Heart left ventricle (tissue), 16 donors: ENCODE measurements around the gene GALNT10. TPM values are rescaled to one million over a fixed set of nuclear protein-coding genes. Genes with fewer than 3 reads are reported as not detected.

Experiments used
- ATAC-seq, 4 donors: fragments of 200-7000 bp; cut with Tn5 transposase; one replicate each; pipeline ENCODE4 v1.9.1; 2020 to 2022; ENCODE audit warnings: moderate library complexity in 4 of 4, mild to moderate bottlenecking in 3 of 4, moderate number of reproducible peaks in 1 of 4
- DNase-seq, 5 donors: peaks; one replicate each; pipeline ENCODE4 v3.0.0-alpha.2; 2020
- H3K27ac ChIP-seq, 12 donors: fragments of 200-600 bp; sonication (generic) in 4 of 12; one replicate each; pipeline versions ENCODE4 v1.5.0 to v1.8.0; 2016 to 2022; ENCODE audit warnings: mild to moderate bottlenecking in 2 of 12
- H3K27me3 ChIP-seq, 9 donors: fragments of 200-600 bp; sonication (generic) in 2 of 9; one replicate each; pipeline versions ENCODE4 v1.5.1 to v1.8.0; 2016 to 2022; ENCODE audit warnings: mild to moderate bottlenecking in 3 of 9
- H3K36me3 ChIP-seq, 9 donors: fragments of 200-600 bp; sonication (generic) in 2 of 9; one replicate each; pipeline versions ENCODE4 v1.5.0 to v1.8.0; 2018 to 2022; ENCODE audit warnings: mild to moderate bottlenecking in 2 of 9
- H3K4me1 ChIP-seq, 12 donors: fragments of 200-600 bp; sonication (generic) in 4 of 12; one replicate each; pipeline versions ENCODE4 v1.5.0 to v1.8.0; 2016 to 2022; ENCODE audit warnings: mild to moderate bottlenecking in 3 of 12
- H3K4me3 ChIP-seq, 12 donors: fragments of 200-600 bp; sonication (generic) in 4 of 12; one replicate each; pipeline versions ENCODE4 v1.5.0 to v1.8.0; 2017 to 2022; ENCODE audit warnings: mild to moderate bottlenecking in 9 of 12, moderate library complexity in 4 of 12
- H3K9me3 ChIP-seq, 12 donors: fragments of 200-600 bp; sonication (generic) in 4 of 12; one replicate each; pipeline versions ENCODE4 v1.5.0 to v1.8.0; 2016 to 2022; ENCODE audit warnings: mild to moderate bottlenecking in 1 of 12
- CTCF ChIP-seq, 12 donors: fragments of 200-600 bp; sonication (generic) in 4 of 12; IDR thresholded peaks; one replicate each; pipeline versions ENCODE4 v1.5.0 to v1.8.0; 2018 to 2022; ENCODE audit warnings: antibody characterized with exemption in 12 of 12, mild to moderate bottlenecking in 5 of 12
- POLR2A ChIP-seq, 2 donors: fragments of 450-650 bp; IDR thresholded peaks; one replicate each; pipeline ENCODE4 v1.6.1; 2017; ENCODE audit warnings: antibody characterized with exemption in 2 of 2, mild to moderate bottlenecking in 2 of 2, moderate library complexity in 2 of 2
- WGBS, 4 donors: extraction: QIAGEN DNeasy Blood & Tissue Kit in 2 of 4; methylation state at CpG; one replicate each; pipeline versions ENCODE4 v1.1.5 to v1.1.7; 2013 to 2018; 5-methylcytosine and 5-hydroxymethylcytosine counted together
- intact Hi-C, 10 donors: fragments of 100-400 bp; cut with DNase I; formaldehyde crosslinking; loops; one replicate each; pipeline versions ENCODE4 v1.11.1 to v1.14.2; 2022
- polyA plus RNA-seq, 2 donors: library from polyadenylated mRNA; stranded (reverse); fragments of 200-250 nt; gene quantifications; one replicate each; pipeline ENCODE4 v1.2.3, GENCODE V29; 2013
- total RNA-seq, 9 donors: library from RNA; depleted of rRNA in 2 of 9; stranded (reverse); fragments of >200 nt in 2 of 9; fragmentation: NEBNext Ultra II Directional in 3 of 9; extraction: Animal tissue kit (Norgen Biotek cat#: 25700) in 3 of 9; gene quantifications; one replicate each; pipeline versions ENCODE4 v1.1.0 to v1.2.4, GENCODE V29; 2016 to 2023
- donor health status: ischemic (EF 13 %, LVEDD 7.1; RV severe dilation, severe dysfunction).
- donor health status: healthy with polysubstance abuse.
- donor health status: DM: no; HTN: yes; CAD: no.
- donor health status: DM: no; HTN: no; CAD: no.
- donor health status: ischemic (EF 25% LVEDD 6.9; RV normal size, moderate dysfunction).
- donor health status: ischemic (EF 25% LVEDD 5.7; RV mildly dilated, moderate dysfunction).
- donor health status: healthy.
- donor health status: DM: yes; HTN: yes; CAD: no.
- donor health status: ischemic (EF 35%, LVEDD 5.7; RV mildly dilated, moderate dysfunction).
- donor health status: nonischemic (EF 11% LVEDD 7.7; RV severe dilation, severe dysfunction).
- donor health status: DM: yes; HTN: yes; CAD: no.
- donor health status: PGD.
- donor health status: ischemic (EF 29% LVEDD 5.4; RV normal size, mild dysfunction).
- donor health status: nonischemic (EF 23%, LVEDD 6.1; RV moderate dilation, normal function).

GALNT10 gene
- total and polyA plus RNA-seq, 11 donors: 2.7 to 20.7 (median 14.4) TPM

- Histone ChIP-seq H3K4me1 (no peaks in the 10 kb centered on the region), H3K4me3 (no peak overlapping the region), H3K27ac (no peak overlapping the region), H3K27me3 (no peaks in the 10 kb centered on the region), H3K36me3 (peaks cover 0 to 90% (median 45%) of the 10 kb centered on the region in 9 donors), H3K9me3 (no peaks in the 10 kb centered on the region)
- TF ChIP-seq CTCF (IDR thresholded peaks at IDR 0.05) (no peak), POLR2A (IDR thresholded peaks at IDR 0.05) (no peak)
- ATAC-seq: no peak
- WGBS, 4 donors: 80 to 89% (median 89%) methylated on average over 6 of the region's 6 CpGs
- intact Hi-C loops: no loop called here
- no peak for DNase-seq
These were observed 224.6 kb downstream of the GALNT10 start for GRCh38 chr5:154415114-154415513.

- H3K27ac ChIP-seq: no peak overlapping the region
- intact Hi-C loops: no loop called here
- WGBS, 4 donors: 90 to 98% (median 91%) methylated on average over 5 of the region's 5 CpGs
- ATAC-seq (no peak), DNase-seq (no peak)
- H3K36me3 ChIP-seq: peaks cover 0 to 61% (median 27%) of the 10 kb centered on the region in 9 donors
- peaks cover 0 to 5% (median 0%) of the 10 kb centered on the region in 12 donors for H3K9me3 ChIP-seq
- H3K27me3 ChIP-seq: no peaks in the 10 kb centered on the region
- no peaks in the 10 kb centered on the region for H3K4me1 ChIP-seq
- no peak for TF ChIP-seq CTCF (IDR thresholded peaks at IDR 0.05)
- no peak for TF ChIP-seq POLR2A (IDR thresholded peaks at IDR 0.05)
- no peak overlapping the region for H3K4me3 ChIP-seq
These were observed 227.8 kb downstream of the GALNT10 start for GRCh38 chr5:154418344-154418820.

GRCh38 chr5:154419236-154419635, 228.7 kb downstream of the GALNT10 start:
- no peak for DNase-seq
- ATAC-seq: peak in 1 of 4 donors; percentile 21
- no peaks in the 10 kb centered on the region for H3K4me1 ChIP-seq
- peaks cover 0 to 52% (median 23%) of the 10 kb centered on the region in 9 donors for H3K36me3 ChIP-seq
- H3K27me3 ChIP-seq: no peaks in the 10 kb centered on the region
- H3K27ac ChIP-seq: no peak overlapping the region
- TF ChIP-seq POLR2A (IDR thresholded peaks at IDR 0.05) (no peak), CTCF (IDR thresholded peaks at IDR 0.05) (no peak)
- H3K4me3 ChIP-seq: no peak overlapping the region
- intact Hi-C loops: no loop called here
- WGBS, 4 donors: 78 to 92% (median 90%) methylated on average over 6 to 7 of the region's 7 CpGs
- H3K9me3 ChIP-seq: peaks cover 0 to 8% (median 0%) of the 10 kb centered on the region in 12 donors

- H3K4me1 ChIP-seq: no peaks in the 10 kb centered on the region
- intact Hi-C loops: loop anchor here in 1 of 10 donors (2.0 kb wide), 1 partner anchor 45 kb away; no protein-coding TSS in a partner anchor
- H3K4me3 ChIP-seq: no peak overlapping the region
- DNase-seq (no peak), ATAC-seq (peak in 1 of 4 donors; percentile 32)
- peaks cover 0 to 35% (median 10%) of the 10 kb centered on the region in 9 donors for H3K36me3 ChIP-seq
- no peak overlapping the region for H3K27ac ChIP-seq
- TF ChIP-seq POLR2A (IDR thresholded peaks at IDR 0.05) (no peak), CTCF (IDR thresholded peaks at IDR 0.05) (peak in 10 of 12 donors; percentile 12 to 47 (median 30))
- H3K27me3 ChIP-seq: no peaks in the 10 kb centered on the region
- WGBS, 4 donors: 55 to 67% (median 57%) methylated on average over 1 of the region's 1 CpG
- peaks cover 0 to 8% (median 0%) of the 10 kb centered on the region in 12 donors for H3K9me3 ChIP-seq
These were observed 231.3 kb downstream of the GALNT10 start for GRCh38 chr5:154421868-154422267.
